Amniotic stem cell (primary cell): ENCODE data around the gene SMC4.
"Not testable (repeated sequence)": the region's sequence is repeated elsewhere in the genome, so short reads cannot be mapped to it uniquely, and the experiment has no call there.

Experiments
- DNase-seq: peaks from one replicate; lab custom pipeline; 2025; lab: John Stamatoyannopoulos, UW

SMC4 gene

GRCh38 chr3:160446522-160447056, 47.1 kb downstream of the SMC4 start:
- no peak for DNase-seq

DNA sequence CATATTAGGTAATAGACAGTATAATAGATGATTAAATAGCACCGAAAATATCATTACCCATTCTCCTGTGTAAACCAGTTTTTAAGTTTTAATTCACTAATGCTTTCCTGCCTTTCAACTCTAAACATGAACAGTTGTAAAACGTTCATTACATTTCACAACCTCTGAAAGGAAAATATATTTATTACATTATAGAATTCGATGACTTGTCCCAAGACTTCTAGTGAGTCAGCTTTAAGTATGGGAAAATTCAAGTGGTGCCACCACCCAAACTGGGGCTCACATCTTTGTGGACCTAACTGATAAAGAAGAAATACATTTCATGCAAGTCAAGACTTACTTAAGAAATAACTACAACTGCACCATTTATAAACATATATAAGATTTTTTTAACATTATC, 48.1 kb downstream of the SMC4 start:
- no peak for DNase-seq

GRCh38 chr3:160448845-160449635, 49.6 kb downstream of the SMC4 start:
- peak; percentile 67 for DNase-seq

GRCh38 chr3:160449636-160450598, 50.5 kb downstream of the SMC4 start, which contains the start of gene TRIM59:
TRIM59 (minus strand) TSS chr3:160449786; CDS start chr3:160439183, 10,603 bp downstream.
- DNase-seq = peak; percentile 92

DNA sequence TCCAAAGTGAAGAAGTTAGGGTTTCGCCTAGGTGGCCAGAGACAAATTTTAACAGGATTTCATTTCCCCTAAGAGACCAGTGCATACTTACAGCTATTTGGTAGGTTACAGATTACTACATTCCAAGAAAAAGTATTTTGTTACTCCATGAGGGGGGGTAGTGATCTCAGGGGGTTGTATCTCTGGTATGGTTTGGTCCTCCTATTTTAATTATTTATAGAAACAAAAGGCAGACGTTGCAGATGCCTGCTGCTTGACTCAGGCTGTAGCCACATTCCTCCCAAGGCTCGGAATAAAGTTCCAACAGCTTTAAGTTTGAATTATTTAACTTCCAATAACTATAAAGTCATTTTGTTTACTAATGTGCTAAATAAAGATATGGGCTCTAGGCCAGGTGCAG, 51.4 kb downstream of the SMC4 start:
- peak; percentile 55 for DNase-seq

DNA sequence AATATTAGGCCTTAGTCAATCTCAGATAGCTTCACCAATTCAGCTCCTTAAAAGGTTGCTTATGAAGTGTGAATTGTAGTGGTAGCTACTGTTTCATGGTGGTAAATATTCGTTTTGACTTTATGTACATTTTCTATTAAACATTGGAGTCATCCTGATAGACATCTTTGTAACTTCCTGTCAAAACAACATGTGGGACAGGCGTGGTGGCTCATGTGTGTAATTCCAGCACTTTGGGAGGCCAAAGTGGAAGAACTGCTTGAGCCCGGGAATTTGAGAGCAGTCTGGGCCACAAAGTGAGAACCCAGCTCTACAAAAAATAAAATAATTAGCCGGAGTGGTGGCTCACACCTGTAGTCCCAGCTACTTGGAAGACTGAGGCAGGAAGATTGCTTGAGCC, 52.2 kb downstream of the SMC4 start:
- DNase-seq = no peak

DNA sequence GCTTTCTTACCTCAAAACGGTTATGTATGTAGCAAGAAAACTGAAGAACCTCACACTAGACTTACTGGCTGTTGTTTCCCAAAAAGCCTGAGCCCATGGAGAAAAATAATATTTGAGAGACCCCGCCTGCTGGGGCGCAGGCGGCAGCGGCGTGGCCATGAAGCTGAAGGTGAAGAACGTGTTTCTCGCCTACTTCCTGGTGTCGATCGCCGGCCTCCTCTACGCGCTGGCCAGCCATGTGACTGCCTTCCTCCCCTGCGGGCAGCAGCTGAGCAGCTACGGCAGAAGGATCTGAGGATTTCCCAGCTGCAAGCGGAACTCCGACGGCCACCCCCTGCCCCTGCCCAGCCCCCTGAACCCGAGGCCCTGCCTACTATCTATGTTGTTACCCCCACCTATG, 52.8 kb downstream of the SMC4 start:
- DNase-seq = not testable (repeated sequence)

- no peak for DNase-seq
Observed at GRCh38 chr3:160454995-160455394, 55.5 kb downstream of the SMC4 start.

- no peak for DNase-seq
Observed at GRCh38 chr3:160455846-160456245, 56.4 kb downstream of the SMC4 start.

DNA sequence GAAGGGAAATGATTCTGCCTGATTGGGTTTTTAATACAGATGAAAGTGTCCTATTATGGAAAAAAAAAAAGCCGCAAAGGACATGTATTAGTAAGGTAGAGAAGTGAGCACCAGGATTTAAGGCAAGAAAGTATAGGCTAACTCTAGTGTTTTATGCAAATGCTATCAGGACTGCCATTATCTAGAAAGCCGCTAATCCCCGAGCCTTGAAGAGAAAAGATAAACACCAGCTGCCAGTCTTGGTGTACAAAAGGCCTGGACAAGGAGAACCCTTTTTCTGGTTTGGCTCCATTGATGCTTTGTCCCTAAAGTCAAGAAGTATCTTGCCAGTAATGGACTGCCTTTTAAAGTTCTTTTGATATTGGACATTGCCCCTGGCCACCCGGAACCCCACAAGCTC, 58.7 kb downstream of the SMC4 start:
- no peak for DNase-seq

DNA sequence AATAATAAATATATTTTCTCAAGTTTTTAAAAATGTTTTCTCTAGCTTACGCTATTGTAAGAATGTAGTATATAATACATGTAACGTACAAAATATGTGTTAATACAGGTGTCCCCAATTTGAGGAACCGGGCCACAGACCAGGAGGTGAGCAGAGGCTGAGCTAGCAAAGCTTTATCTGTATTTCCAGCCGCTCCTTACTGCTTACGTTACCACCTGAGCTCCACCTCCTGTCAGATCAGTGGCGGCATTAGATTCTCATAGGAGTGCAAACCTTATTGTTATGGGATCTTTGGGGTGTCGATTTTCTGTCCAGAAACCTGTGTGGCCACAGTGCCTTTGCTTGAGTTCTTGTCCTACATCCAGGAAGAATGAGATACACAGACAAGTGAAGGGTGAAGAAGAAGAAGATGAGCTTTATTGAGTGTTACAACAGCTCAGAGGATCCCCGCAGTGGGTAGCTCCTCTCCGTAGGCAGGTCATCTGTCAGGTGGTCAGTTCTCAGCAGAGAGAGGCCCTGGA, 60.1 kb downstream of the SMC4 start:
- DNase-seq = no peak

- DNase-seq = no peak
Observed at GRCh38 chr3:160460033-160460432, 60.6 kb downstream of the SMC4 start.

DNA sequence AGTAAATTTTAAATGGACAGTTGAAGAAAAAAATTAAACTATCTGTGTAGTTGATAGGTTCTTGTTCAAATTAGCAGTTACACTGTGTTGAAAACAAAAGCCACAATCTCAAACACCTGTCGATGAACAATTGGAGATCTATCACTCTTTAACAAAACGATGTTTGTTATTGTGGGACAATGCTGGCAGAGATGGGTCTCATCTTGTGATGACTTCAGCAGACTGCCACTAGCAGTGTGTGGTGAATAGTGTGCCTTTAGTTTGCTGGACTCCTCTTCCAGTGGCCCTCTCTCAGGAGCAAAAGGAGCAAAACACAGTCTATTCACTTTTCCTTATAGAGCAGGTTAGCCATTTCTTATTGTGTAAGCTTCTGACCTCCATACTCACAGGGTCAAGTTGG, 64.9 kb downstream of the SMC4 start:
- no peak for DNase-seq

DNA sequence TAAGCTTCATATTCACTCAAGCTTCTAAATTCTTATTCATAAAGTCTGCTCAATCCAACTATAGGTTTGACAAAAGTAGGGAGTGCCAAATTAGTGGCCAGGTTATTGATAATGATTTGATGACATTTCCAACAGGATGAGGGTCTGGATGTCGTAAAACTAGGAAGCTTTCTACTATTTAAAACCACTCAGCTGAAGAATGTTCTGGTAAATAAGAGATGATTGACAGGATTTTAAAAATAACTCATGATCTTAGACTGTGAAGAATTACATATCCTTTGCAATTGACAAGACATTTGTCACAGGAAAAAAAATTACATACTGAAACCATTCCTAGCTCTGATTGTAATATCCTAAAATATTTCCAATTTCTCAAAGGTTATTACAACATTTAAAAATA, 65.5 kb downstream of the SMC4 start:
- no peak for DNase-seq

- no peak for DNase-seq
Observed at GRCh38 chr3:160470181-160470580, 70.7 kb downstream of the SMC4 start.

- no peak for DNase-seq
Observed at GRCh38 chr3:160471892-160472291, 72.4 kb downstream of the SMC4 start.

- DNase-seq = no peak
Observed at GRCh38 chr3:160472344-160472743, 72.9 kb downstream of the SMC4 start.

GRCh38 chr3:160473221-160473620, 73.8 kb downstream of the SMC4 start:
- no peak for DNase-seq

DNA sequence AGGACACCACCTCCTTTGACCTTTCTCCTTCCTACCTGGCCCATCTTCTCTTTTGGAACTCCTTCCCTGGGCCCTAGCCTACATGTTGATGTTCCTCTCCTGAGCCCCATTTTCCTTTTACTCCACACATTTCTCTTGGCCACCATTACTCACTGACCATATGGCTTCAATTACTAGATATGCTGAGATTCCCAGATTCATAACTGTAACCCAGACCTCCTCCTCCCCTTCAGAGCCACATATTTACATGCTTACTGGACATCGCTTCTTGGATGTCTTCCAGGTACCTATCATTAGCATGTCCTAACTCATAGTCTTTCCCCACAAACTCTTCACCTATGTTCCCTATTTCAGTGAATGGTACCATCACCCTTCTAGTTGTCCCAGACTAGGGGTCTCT, 74.5 kb downstream of the SMC4 start:
- peak; percentile 89 for DNase-seq

- no peak for DNase-seq
Observed at GRCh38 chr3:160474416-160474838, 75.0 kb downstream of the SMC4 start.

- no peak for DNase-seq
Observed at GRCh38 chr3:160475153-160475552, 75.7 kb downstream of the SMC4 start.

DNA sequence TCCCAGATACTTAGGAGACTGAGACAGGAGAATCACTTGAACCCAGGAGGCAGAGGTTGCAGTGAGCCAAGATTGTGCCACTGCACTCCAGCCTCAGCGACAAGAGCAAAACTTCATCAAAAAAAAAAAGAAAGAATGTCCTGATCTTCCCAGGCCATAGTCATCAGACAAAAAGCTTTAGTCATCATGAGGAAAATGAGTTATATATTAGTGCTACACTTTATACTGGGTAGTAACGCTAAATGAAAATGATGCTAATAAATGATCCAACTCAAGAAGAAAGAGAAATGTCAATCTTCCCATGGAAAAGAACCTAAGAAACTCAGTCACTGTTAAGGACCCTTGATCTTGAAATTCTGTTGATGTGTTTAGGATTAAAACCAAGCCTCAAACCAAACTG, 76.4 kb downstream of the SMC4 start:
- DNase-seq = no peak
